Measurements from ENCODE around the gene PDE6H.

PDE6H gene

DNA sequence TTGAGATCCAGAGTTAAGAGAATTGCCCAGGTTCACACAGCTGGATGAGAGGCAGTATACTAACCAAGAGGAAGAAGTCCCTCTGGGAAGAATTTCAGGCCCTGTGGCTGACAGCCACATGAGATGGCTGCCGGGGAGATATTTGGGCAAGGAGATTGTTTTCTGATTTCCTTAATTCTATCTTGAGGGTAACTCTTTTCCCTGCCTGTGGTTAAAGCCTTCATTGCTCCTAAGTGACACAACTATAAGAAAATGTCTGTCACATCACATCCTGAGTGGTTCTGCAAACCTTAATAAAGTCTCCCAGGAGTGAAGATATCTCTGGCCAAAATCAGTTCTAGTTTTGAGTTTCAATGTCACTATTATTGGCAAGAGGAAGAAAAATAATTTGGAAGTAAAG lies 21.0 kb upstream of the PDE6H start:
- DNase-seq (ENCODE audit: low read depth): no peak

DNA sequence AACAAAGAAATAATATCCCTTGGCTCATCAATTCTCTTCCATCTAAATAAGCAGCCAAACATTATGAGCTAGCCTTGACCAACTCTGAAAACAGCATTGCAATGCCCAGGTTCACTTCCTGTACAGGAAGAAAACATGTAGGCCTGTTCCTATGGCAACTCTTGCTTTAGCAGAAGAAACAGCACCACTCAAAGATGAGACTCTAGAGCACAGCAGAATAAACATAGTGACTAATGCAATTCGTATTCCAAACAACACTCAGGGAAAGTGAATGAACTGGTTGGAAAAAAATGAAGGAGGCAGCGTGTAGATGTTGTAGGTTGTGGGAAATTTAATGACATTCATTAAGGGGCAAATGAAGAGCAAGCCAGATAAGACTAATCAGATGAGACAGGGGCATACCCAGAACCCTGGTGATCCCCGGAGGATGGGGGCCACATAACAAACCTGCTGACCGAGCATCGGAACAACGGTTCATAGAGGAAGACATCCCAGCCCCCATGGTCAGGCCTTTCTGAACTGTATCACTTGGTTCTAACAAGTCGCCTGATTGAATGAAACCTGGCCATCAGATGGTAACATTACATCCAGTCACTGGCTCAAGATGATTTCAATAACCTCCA lies 20.4 kb upstream of the PDE6H start:
- DNase-seq (ENCODE audit: low read depth): no peak

DNA sequence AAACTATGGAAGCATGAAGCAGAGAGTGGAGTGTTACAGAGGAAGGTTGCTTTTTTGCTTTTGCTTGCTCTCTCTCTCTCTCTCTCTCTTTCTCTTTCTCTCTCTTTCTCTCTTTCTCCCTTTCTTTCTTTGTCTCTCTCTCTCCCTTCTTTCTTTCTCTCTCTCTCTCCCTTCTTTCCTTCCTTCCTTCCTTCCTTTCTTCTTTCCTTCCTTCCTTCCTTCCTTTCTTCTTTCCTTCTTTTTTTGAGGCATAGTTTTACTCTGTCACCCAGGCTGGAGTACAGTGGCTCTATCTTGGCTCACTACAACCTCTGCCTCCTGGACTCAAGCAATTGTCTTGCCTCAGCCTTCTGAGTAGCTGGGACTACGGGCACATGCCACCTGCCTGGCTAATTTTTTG lies 19.1 kb upstream of the PDE6H start:
- no peak for DNase-seq (ENCODE audit: low read depth)

DNA sequence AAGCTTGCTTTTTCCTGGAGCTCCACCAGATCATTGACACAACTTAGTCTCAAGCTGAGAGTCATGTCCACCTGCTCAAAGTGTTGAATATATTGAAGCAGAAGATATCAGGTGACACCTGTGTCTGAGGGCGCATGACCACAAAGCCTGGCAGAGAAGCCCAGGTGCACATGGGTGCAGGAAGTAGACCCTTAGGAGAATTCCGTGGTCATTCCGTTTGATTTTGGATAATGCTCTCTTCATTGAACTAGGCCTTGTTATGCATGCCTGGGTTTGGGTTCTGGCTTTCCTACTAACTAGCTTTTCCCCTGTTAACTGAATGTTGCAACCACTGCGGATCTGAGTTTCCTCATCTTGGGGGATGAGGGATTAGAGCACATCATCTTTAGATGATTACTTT lies 18.6 kb upstream of the PDE6H start:
- no peak for DNase-seq (ENCODE audit: low read depth)

- no peak for DNase-seq (ENCODE audit: low read depth)
These were observed 16.6 kb upstream of the PDE6H start for GRCh38 chr12:14956024-14956891.

GRCh38 chr12:14956905-14957304 lies 15.9 kb upstream of the PDE6H start:
- no peak for DNase-seq (ENCODE audit: low read depth)

DNA sequence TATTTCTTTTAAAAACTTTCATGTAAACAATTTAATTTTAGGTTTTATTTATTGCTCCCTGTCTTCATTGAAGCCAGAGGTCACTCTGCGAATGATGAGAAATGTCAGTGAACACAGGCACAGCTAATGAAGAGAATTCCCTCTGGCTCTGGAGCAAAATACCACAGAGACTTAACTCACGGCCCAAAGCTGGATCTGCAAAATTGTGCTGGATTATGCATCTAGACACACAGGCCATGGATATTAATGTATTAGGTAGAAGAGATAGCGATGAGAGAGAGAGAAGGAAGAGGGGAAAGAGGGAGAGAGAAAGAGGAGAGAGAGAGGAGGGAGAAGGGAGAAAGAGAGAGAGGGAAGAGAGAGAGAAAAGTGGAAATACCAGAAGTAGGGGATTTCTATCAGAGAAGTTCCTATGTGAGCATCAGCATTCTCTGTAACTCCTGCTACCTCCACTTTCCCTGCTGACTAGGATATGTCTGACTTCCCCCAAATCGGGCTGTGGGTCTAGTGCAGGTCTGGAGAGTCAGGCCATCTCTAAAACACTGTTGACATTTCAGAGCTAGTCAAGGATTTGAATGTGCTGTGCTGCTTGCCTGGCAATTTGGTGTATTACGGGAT lies 15.2 kb upstream of the PDE6H start:
- DNase-seq (ENCODE audit: low read depth): no peak

DNA sequence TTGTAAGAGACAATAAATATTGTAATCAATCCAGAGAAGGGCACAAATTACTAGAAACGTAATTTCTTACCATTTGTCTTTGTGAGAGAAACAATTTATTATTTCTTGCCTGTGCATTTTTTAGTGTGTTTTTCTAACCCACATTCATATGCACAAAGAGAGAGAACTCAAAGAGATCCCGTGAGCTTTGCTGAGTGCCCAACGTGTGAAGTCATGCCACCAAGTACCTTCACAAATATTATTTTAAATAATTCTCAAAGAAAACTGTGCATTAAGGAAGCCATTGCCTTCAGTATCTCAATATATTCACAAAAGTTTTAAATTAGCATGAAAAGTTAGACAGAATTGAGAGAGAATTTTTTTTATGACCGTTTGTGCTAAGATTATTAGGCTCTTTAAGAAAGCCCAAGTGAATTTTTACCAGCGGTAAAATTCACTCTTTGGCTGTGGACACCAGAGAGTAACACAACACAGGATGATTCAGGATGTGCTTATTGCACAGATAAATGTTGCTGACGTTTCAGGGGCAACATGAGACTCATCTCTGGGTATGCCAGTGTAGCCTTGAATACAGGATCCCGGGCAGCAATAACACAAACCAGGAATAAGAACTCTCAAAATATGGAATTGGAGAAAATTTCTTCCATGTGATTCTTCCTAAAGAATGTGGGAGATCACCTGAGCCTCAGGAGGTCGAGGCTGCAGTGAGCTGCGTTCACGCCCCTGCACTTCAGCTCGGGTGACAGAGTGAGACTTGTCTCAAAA lies 14.3 kb upstream of the PDE6H start:
- no peak for DNase-seq (ENCODE audit: low read depth)

- DNase-seq (ENCODE audit: low read depth): no peak
These were observed 13.8 kb upstream of the PDE6H start for GRCh38 chr12:14959126-14959440.

GRCh38 chr12:14959463-14959862 lies 13.4 kb upstream of the PDE6H start:
- DNase-seq (ENCODE audit: low read depth): no peak

- DNase-seq (ENCODE audit: low read depth): no peak
These were observed 12.8 kb upstream of the PDE6H start for GRCh38 chr12:14959916-14960496.

DNA sequence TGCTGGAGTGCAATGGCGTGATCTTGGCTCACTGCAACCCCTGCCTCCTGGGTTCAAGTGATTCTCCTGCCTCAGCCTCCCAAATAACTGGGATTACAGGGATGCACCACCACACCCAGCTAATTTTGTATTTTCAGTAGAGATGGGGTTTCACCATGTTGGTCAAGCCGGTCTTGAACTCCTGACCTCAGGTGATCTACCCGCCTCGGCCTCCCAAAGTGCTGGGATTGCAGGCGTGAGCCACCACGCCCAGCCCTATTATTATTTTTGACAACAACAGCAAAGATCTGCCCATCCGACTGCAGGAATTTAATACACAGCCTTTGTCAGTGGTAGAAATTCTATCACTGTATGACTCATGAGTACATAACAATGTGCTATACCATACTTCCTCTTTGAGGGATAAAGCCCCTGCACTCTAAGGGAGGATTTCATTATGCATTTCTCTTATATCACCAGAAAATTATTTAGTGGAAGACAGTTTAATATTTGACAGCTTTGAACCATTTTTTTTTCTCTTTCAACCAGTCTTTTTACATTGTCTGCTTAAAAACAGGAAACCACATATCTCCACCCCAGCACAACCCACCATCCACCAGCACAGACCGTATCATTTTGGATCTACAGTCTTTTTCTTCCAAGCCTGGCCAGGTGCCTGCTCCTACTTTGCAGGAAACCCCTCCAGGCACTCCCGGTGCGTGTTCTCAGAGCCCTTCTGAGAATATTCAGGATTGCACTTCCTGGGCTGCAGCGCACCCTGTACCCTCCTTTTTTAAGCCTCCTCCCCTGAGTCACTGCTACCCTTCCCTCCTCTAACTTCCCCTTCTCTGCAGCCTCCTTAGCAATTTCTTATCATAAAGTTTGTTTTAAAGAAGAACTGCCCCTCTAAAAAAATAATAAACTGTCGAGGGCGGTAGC lies 12.0 kb upstream of the PDE6H start:
- no peak for DNase-seq (ENCODE audit: low read depth)

DNA sequence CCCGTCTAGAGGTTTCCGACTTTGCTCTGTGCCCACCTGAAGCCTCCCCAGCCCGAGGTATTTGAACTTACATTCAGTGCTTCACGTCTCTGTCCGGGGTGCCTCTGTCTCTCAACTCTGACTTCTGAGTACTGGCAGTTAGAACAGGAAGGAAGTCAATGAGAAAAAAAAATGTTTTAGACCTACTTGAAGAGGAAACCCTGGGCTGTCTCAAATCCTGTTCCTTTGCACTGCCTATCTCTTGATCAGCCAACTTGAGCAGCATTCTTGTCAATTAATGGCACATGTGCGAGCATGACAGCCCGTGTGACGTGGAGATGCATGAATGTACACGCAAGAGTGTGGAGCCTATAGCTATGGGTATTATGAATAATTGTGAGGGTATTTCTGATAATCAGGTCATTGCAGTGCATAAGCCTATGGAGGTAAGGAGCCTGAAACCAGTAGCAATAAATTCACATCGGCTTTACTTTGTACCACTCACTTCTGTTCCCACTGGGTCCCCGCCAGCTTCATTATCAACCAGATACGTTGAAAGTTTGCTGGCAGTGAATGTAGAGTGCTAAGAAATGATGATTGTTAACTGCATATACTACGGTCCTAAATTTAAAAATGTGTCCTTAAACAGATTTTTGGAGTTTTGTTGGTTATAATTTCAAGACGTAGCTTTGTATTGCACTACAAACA lies 11.2 kb upstream of the PDE6H start, which contains the start of gene ARHGDIB:
Gene ARHGDIB (minus strand): TSS at position 136 of the 687 bp plus-strand sequence. CDS start 10,889 bp downstream, outside the sequence.
- DNase-seq (ENCODE audit: low read depth): no peak

- DNase-seq (ENCODE audit: low read depth): no peak
These were observed 10.7 kb upstream of the PDE6H start for GRCh38 chr12:14962153-14962539.

- DNase-seq (ENCODE audit: low read depth): no peak
These were observed 10.0 kb upstream of the PDE6H start for GRCh38 chr12:14962797-14963196.

- DNase-seq (ENCODE audit: low read depth): no peak
These were observed 9.3 kb upstream of the PDE6H start for GRCh38 chr12:14963520-14963919.

GRCh38 chr12:14964406-14964805 lies 8.4 kb upstream of the PDE6H start:
- DNase-seq (ENCODE audit: low read depth): no peak

GRCh38 chr12:14965221-14965620 lies 7.6 kb upstream of the PDE6H start:
- no peak for DNase-seq (ENCODE audit: low read depth)

DNA sequence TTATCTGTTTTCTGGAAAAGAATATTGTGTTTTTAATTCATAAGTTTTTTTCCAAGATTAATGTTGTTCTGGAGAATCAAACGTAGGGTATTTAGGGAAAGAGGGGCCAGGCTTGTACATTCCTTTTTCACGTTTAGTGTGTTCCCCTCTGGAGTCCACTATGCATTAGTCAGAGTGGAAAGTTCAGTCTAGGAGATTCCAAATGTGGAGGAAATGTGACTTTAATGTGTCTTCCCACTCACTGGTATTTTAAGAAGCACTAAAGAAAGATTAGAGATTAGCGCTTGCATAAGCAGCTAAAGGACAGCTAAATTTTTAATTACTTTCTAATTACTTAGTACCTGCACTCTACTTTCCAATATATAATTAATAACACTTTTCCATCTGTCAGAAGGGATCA lies 4.4 kb upstream of the PDE6H start:
- DNase-seq (ENCODE audit: low read depth): no peak

GRCh38 chr12:14970473-14970872 lies 2.4 kb upstream of the PDE6H start:
- no peak for DNase-seq (ENCODE audit: low read depth)

All from HS-27A (cell line).